K562 (cell line): ENCODE measurements around the gene SMARCC1. TPM values are rescaled to one million over a fixed set of nuclear protein-coding genes. Genes with fewer than 3 reads are reported as not detected.

Experiments used
- ATAC-seq: fragments of 200-7000 bp; cut with Tn5 transposase; 3 replicates; pipeline ENCODE4 v1.9.1; 2020; ENCODE audit warnings: moderate library complexity
- BruUV-seq: library from RNA; stranded (reverse); fragments of 400-500 nt; replicated peaks from 2 replicates; lab custom pipeline; 2021; lab: Mats Ljungman, UMichigan
- CTCF ChIA-PET: fragments of 300-600 bp; formaldehyde crosslinking; extraction: SDS; loops from one replicate; lab custom pipeline; 2021; ENCODE audit warnings: low intra/inter-chr PET ratio; lab: Yijun Ruan, JAX
- POLR2A ChIA-PET: fragments of 300-600, 350-650 bp; sonication (Branson Sonifier 250); formaldehyde crosslinking; extraction: SDS; loops from one replicate; lab custom pipeline; 2021; ENCODE audit warnings: antibody characterized with exemption, inconsistent platforms; lab: Yijun Ruan, JAX
- DNase-seq, 4 experiments: peaks; one replicate each; pipeline versions ENCODE4 v3.0.0 to v3.0.0-alpha.2; 2011 to 2018; ENCODE audit warnings: low spot score in 3 of 4, mixed read lengths in 3 of 4; ENCODE audit errors: extremely low read depth in 1 of 4
- FAIRE-seq: peaks from 2 replicates; lab custom pipeline; 2011; peaks lifted over from hg19 to GRCh38; lab: Jason Lieb, UNC
- H2AFZ ChIP-seq: 2 replicates; pipeline ENCODE4 v1.6.0; 2011; ENCODE audit warnings: low read depth, low read length, control low read depth, inconsistent platforms
- H3K27ac ChIP-seq: fragments of 200-600 bp; 3 replicates; pipeline ENCODE4 v1.8.0; 2011; ENCODE audit warnings: low read depth, mild to moderate bottlenecking, control low read depth, inconsistent platforms, low read length, moderate library complexity, mixed read lengths; ENCODE audit errors: extremely low read depth
- H3K27me3 ChIP-seq, 2 experiments: fragments of 300-600 bp in 1 of 2; 2 replicates in 1 of 2; 3 replicates in 1 of 2; pipeline versions ENCODE4 v1.6.0 to v1.8.0; 2011; ENCODE audit warnings: inconsistent platforms in 2 of 2, low read length in 2 of 2, mild to moderate bottlenecking in 1 of 2, mixed read lengths in 1 of 2, moderate library complexity in 1 of 2; ENCODE audit not compliant: control insufficient read depth in 2 of 2, insufficient read depth in 2 of 2
- H3K36me3 ChIP-seq: fragments of 300-600 bp; 3 replicates; pipeline ENCODE4 v1.8.0; 2011; ENCODE audit warnings: mild to moderate bottlenecking, low read length, inconsistent platforms; ENCODE audit not compliant: control insufficient read depth, insufficient read depth
- H3K4me1 ChIP-seq, 2 experiments: fragments of 200-600 bp in 1 of 2; replicated peaks in 1 of 2; 2 replicates in 1 of 2; 3 replicates in 1 of 2; pipeline versions ENCODE4 v1.5.1 to v1.8.0; 2011; ENCODE audit warnings: inconsistent platforms in 2 of 2, low read length in 2 of 2, mild to moderate bottlenecking in 1 of 2, mixed read lengths in 1 of 2, moderate library complexity in 1 of 2; ENCODE audit not compliant: control insufficient read depth in 2 of 2, insufficient read depth in 2 of 2
- H3K4me2 ChIP-seq: 2 replicates; pipeline ENCODE4 v1.6.1; 2011; ENCODE audit warnings: low read length, control low read depth, inconsistent platforms, mixed read lengths; ENCODE audit not compliant: insufficient read depth
- H3K4me3 ChIP-seq: fragments of 200-600 bp; sonication (generic), shearing (Covaris generic); 2 replicates; pipeline ENCODE4 v1.5.1; 2016; ENCODE audit warnings: control low read depth, inconsistent platforms
- H3K79me2 ChIP-seq: fragments of 200-600 bp; 3 replicates; pipeline ENCODE4 v1.8.0; 2011; ENCODE audit warnings: low read length, inconsistent platforms; ENCODE audit not compliant: control insufficient read depth, insufficient read depth
- H3K9ac ChIP-seq, 2 experiments: 2 replicates each; pipeline versions ENCODE4 v1.6.0 to v1.6.1; 2011; ENCODE audit warnings: low read depth in 2 of 2, low read length in 2 of 2, control low read depth in 1 of 2, inconsistent platforms in 1 of 2, mild to moderate bottlenecking in 1 of 2, mixed read lengths in 1 of 2; ENCODE audit not compliant: insufficient read depth in 1 of 2
- H3K9me1 ChIP-seq: one replicate; pipeline ENCODE4 v1.6.0; 2011; ENCODE audit warnings: inconsistent platforms, mild to moderate bottlenecking, low read length, moderate library complexity; ENCODE audit not compliant: control insufficient read depth, insufficient read depth
- H3K9me3 ChIP-seq: replicated peaks from 2 replicates; pipeline ENCODE4 v1.5.1; 2011; ENCODE audit warnings: low read depth, low read length, inconsistent platforms; ENCODE audit not compliant: control insufficient read depth, insufficient read depth
- H4K20me1 ChIP-seq: replicated peaks from 2 replicates; pipeline ENCODE4 v1.6.1; 2011; ENCODE audit warnings: low read length, inconsistent platforms, mixed read lengths; ENCODE audit not compliant: control insufficient read depth, insufficient read depth
- CBX2 ChIP-seq: fragments of 200-600 bp; sonication (generic); IDR thresholded peaks from one replicate; pipeline ENCODE4 v1.6.1; 2012; ENCODE audit warnings: mild to moderate bottlenecking, low read length, inconsistent platforms; ENCODE audit not compliant: insufficient read depth, poor library complexity, severe bottlenecking
- CBX8 ChIP-seq: fragments of 200-600 bp; sonication (generic); IDR thresholded peaks from 2 replicates; pipeline ENCODE4 v1.6.1; 2012; ENCODE audit warnings: borderline replicate concordance, mixed run types, low read depth, mild to moderate bottlenecking, moderate library complexity, mixed read lengths, low read length, control low read depth, inconsistent platforms; ENCODE audit not compliant: poor library complexity, severe bottlenecking; ENCODE audit errors: extremely low read depth
- EP400 ChIP-seq: fragments of 450-650 bp; IDR thresholded peaks from 2 replicates; pipeline ENCODE4 v1.6.1; 2017; ENCODE audit warnings: antibody characterized with exemption, mild to moderate bottlenecking, moderate library complexity
- ETV5 ChIP-seq: sonication (generic); formaldehyde crosslinking; IDR thresholded peaks from 2 replicates; pipeline ENCODE4 v1.4.0; 2020; ENCODE audit warnings: low read depth, mild to moderate bottlenecking, missing genetic modification reagents
- FOXJ3 ChIP-seq: sonication (generic); formaldehyde crosslinking; IDR thresholded peaks from 2 replicates; pipeline ENCODE4 v1.4.0; 2020; ENCODE audit warnings: mild to moderate bottlenecking, missing genetic modification reagents
- TFAM ChIP-seq: fragments of 250-450 bp; sonication (Bioruptor Pico); conservative IDR thresholded peaks from 2 replicates; pipeline ENCODE4 v1.5.0; 2021; ENCODE audit warnings: mild to moderate bottlenecking, moderate library complexity
- TSC22D4 ChIP-seq: fragments of 450-650 bp; IDR thresholded peaks from 2 replicates; pipeline ENCODE4 v1.6.1; 2016; ENCODE audit warnings: missing genetic modification characterization, missing biosample characterization, control low read depth
- ZNF277 ChIP-seq: fragments of 250-450 bp; sonication (Bioruptor Pico); IDR thresholded peaks from 2 replicates; pipeline ENCODE4 v1.8.0; 2022; ENCODE audit warnings: inconsistent platforms, mild to moderate bottlenecking, moderate library complexity, borderline replicate concordance
- ZNF445 ChIP-seq: fragments of 250-450 bp; sonication (Bioruptor Pico); IDR thresholded peaks from 2 replicates; pipeline ENCODE4 v1.4.0; 2020; ENCODE audit warnings: low read depth, mild to moderate bottlenecking, moderate library complexity
- WGBS: fragments of 100-300 bp; shearing (Covaris generic); methylation state at CpG from one replicate; pipeline ENCODE4 v1.1.6; 2016; ENCODE audit warnings: low coverage, mixed read lengths; ENCODE audit not compliant: insufficient coverage; ENCODE audit errors: missing lambda C conversion rate; 5-methylcytosine and 5-hydroxymethylcytosine counted together
- in situ Hi-C: fragments of 300-500 bp; cut with MboI; formaldehyde crosslinking; loops from 4 replicates; pipeline ENCODE4 v1.15.0; 2018; ENCODE audit warnings: inconsistent platforms, mixed read lengths
- intact Hi-C: fragments of 100-400 bp; cut with micrococcal nuclease; formaldehyde crosslinking; loops from 2 replicates; pipeline ENCODE4 v1.14.2; 2022
- polyA plus RNA-seq, 8 experiments: library from polyadenylated mRNA; depleted of rRNA in 4 of 8; stranded (reverse) in 5 of 8; unstranded in 3 of 8; fragments of >200 nt; fragmentation: Nextera tagmentation in 2 of 8; fragmentation: Illumina TruSeq in 1 of 8; extraction: Ambion mirVana in 2 of 8; extraction: Trizol in 1 of 8; gene quantifications; 2 replicates each; pipeline versions ENCODE4 v1.2.1 to v1.2.3, GENCODE V29; 2011 to 2014; ENCODE audit warnings: inconsistent platforms in 1 of 8, missing spikeins in 1 of 8
- total RNA-seq, 7 experiments: library from RNA; depleted of rRNA in 6 of 7; stranded (reverse); fragments of >200 nt in 6 of 7; fragmentation: Illumina TruSeq in 2 of 7; extraction: Trizol in 2 of 7; gene quantifications; 2 replicates each; pipeline versions ENCODE4 v1.2.1 to v1.2.3, GENCODE V29; 2011 to 2021; ENCODE audit warnings: low replicate concordance in 1 of 7
- TF ChIP-seq, protein P1 (sequence below), 2 experiments: IDR thresholded peaks; 2 replicates each; pipeline ENCODE4 v1.6.1; 2012; ENCODE audit warnings: improper control_type of control experiment in 2 of 2, low read depth in 2 of 2, low read length in 2 of 2, borderline replicate concordance in 1 of 2
- TF ChIP-seq, protein P2 (sequence below): sonication (generic); formaldehyde crosslinking; IDR thresholded peaks from 2 replicates; pipeline ENCODE4 v1.8.0; 2022; ENCODE audit warnings: mild to moderate bottlenecking, missing genetic modification reagents

The SMARCC1 gene
- total and polyA plus RNA-seq, 9 of the 15 experiments (the other 6 are each of a cell fraction or from before 2014, with no cell fraction given): 20.7 to 199 (median 66.0) TPM

DNA sequence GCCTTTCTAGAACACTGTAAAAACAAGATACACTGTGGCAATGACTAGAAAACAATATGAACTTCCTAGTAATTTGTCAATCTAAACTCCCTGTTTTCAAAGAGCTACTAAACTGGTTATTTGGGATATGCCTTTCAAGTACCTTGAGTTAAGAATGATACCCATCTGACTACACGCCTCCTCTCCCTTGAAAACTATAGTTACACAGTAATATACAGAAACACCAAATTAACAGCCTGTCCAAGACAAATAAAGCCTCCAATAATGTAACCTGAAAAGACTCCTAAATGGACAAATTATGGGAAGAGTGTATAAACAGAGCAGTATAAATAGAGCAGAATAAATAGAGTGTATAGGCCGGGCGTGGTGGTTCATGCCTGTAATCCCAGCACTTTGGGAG lies 70.1 kb downstream of the SMARCC1 start:
- ATAC-seq (no peak), FAIRE-seq (no peak), DNase-seq (no peak)
- H3K36me3 ChIP-seq: peaks cover 92% of the 10 kb centered on the region
- no peaks in the 10 kb centered on the region for H3K9me1 ChIP-seq
- no peak overlapping the region for H3K27ac ChIP-seq
- TF ChIP-seq TSC22D4 (tag) (no peak), ZNF277 (no peak), ETV5 (CRISPR knock-in tag) (no peak), TFAM (CRISPR knock-in tag) (no peak), CBX2 (no peak), EP400 (no peak), FOXJ3 (CRISPR knock-in tag) (no peak), CBX8 (no peak), ZNF445 (CRISPR knock-in tag) (no peak)
- TF ChIP-seq, protein P1, sequence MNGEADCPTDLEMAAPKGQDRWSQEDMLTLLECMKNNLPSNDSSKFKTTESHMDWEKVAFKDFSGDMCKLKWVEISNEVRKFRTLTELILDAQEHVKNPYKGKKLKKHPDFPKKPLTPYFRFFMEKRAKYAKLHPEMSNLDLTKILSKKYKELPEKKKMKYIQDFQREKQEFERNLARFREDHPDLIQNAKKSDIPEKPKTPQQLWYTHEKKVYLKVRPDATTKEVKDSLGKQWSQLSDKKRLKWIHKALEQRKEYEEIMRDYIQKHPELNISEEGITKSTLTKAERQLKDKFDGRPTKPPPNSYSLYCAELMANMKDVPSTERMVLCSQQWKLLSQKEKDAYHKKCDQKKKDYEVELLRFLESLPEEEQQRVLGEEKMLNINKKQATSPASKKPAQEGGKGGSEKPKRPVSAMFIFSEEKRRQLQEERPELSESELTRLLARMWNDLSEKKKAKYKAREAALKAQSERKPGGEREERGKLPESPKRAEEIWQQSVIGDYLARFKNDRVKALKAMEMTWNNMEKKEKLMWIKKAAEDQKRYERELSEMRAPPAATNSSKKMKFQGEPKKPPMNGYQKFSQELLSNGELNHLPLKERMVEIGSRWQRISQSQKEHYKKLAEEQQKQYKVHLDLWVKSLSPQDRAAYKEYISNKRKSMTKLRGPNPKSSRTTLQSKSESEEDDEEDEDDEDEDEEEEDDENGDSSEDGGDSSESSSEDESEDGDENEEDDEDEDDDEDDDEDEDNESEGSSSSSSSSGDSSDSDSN (IDR thresholded peaks at IDR 0.05; ENCODE audit: borderline replicate concordance in 1 of 2, low read depth in 2 of 2, low read length in 2 of 2): no peak
- TF ChIP-seq, protein P2, sequence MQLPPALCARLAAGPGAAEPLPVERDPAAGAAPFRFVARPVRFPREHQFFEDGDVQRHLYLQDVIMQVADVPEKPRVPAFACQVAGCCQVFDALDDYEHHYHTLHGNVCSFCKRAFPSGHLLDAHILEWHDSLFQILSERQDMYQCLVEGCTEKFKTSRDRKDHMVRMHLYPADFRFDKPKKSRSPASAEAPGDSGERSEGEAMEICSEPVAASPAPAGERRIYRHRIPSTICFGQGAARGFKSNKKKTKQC (CRISPR knock-in tag): no peak
- H3K4me2 ChIP-seq: no peak overlapping the region
- in situ Hi-C loops: no loop called here
- no peak overlapping the region for H3K4me3 ChIP-seq
- ChIA-PET POLR2A (no interaction called here), CTCF (no interaction called here)
- no peaks in the 10 kb centered on the region for H4K20me1 ChIP-seq
- WGBS: 100% methylated on average over 3 of the region's 3 CpGs
- H3K79me2 ChIP-seq: peaks cover 4% of the 10 kb centered on the region; the same call in 1 of the 3 replicates
- H3K27me3 ChIP-seq: no peaks in the 10 kb centered on the region
- BruUV-seq: no TSS peak
- H3K9ac ChIP-seq: no peak overlapping the region
- no peak overlapping the region for H2AFZ ChIP-seq
- intact Hi-C loops: loop anchor here (10.0 kb wide), 1 partner anchor 443 kb away; no protein-coding TSS in a partner anchor
- H3K9me3 ChIP-seq: no peaks in the 10 kb centered on the region
- H3K4me1 ChIP-seq: no peaks in the 10 kb centered on the region; a peak in 1 of 5 replicates
